Effector memory CD4-positive, alpha-beta T cell (primary cell): ENCODE data around the gene PEX11B.

Experiments used
- DNase-seq, 3 donors: peaks; one replicate each; pipeline ENCODE4 v3.0.0-alpha.2; 2020
- H3K27ac ChIP-seq: 2 replicates; pipeline ENCODE4 v1.7.0; 2013; ENCODE audit warnings: mild to moderate bottlenecking, low read length, moderate library complexity; ENCODE audit not compliant: insufficient read depth, poor library complexity, severe bottlenecking
- H3K27me3 ChIP-seq: replicated peaks from 2 replicates; pipeline ENCODE4 v1.7.0; 2013; ENCODE audit warnings: mild to moderate bottlenecking, low read length; ENCODE audit not compliant: insufficient read depth, control insufficient read depth, poor library complexity, severe bottlenecking
- H3K36me3 ChIP-seq: 2 replicates; pipeline ENCODE4 v1.7.0; 2013; ENCODE audit warnings: mild to moderate bottlenecking, low read length, moderate library complexity; ENCODE audit not compliant: control insufficient read depth, insufficient read depth
- H3K4me1 ChIP-seq: 2 replicates; pipeline ENCODE4 v1.7.0; 2013; ENCODE audit warnings: low read length, mild to moderate bottlenecking; ENCODE audit not compliant: control insufficient read depth, insufficient read depth, poor library complexity, severe bottlenecking
- H3K4me3 ChIP-seq: 2 replicates; pipeline ENCODE4 v1.7.0; 2013; ENCODE audit warnings: low read length, low read depth, mild to moderate bottlenecking; ENCODE audit not compliant: insufficient read depth, poor library complexity, severe bottlenecking
- H3K9me3 ChIP-seq: 2 replicates; pipeline ENCODE4 v1.7.0; 2013; ENCODE audit warnings: mild to moderate bottlenecking, low read length, moderate library complexity; ENCODE audit not compliant: control insufficient read depth

PEX11B gene

GRCh38 chr1:145952903-145953302 lies 34.4 kb upstream of the PEX11B start:
- H3K27ac ChIP-seq = no peak overlapping the region
- no peak for DNase-seq
- H3K4me3 ChIP-seq = no peak overlapping the region
- no peaks in the 10 kb centered on the region for H3K27me3 ChIP-seq
- H3K4me1 ChIP-seq = peaks cover 19% of the 10 kb centered on the region
- H3K36me3 ChIP-seq = peaks cover 2% of the 10 kb centered on the region
- H3K9me3 ChIP-seq = no peaks in the 10 kb centered on the region

GRCh38 chr1:145951526-145951925 lies 33.0 kb upstream of the PEX11B start:
- Histone ChIP-seq H3K9me3 (no peaks in the 10 kb centered on the region), H3K27ac (no peak overlapping the region), H3K36me3 (peaks cover 16% of the 10 kb centered on the region)

GRCh38 chr1:145949219-145949618 lies 30.7 kb upstream of the PEX11B start:
- no peak overlapping the region for H3K4me3 ChIP-seq
- no peak overlapping the region for H3K27ac ChIP-seq
- peaks cover 4% of the 10 kb centered on the region for H3K4me1 ChIP-seq
- H3K9me3 ChIP-seq = no peaks in the 10 kb centered on the region
- DNase-seq = no peak
- peaks cover 20% of the 10 kb centered on the region for H3K36me3 ChIP-seq
- no peaks in the 10 kb centered on the region for H3K27me3 ChIP-seq

More at GRCh38 chr1:145951526-145951925, 33.0 kb upstream of the PEX11B start:
- no peaks in the 10 kb centered on the region for H3K27me3 ChIP-seq
- no peak for DNase-seq
- H3K4me3 ChIP-seq = no peak overlapping the region
- peaks cover 15% of the 10 kb centered on the region for H3K4me1 ChIP-seq

- no peaks in the 10 kb centered on the region for H3K27me3 ChIP-seq
- no peak overlapping the region for H3K27ac ChIP-seq
- H3K4me1 ChIP-seq = no peaks in the 10 kb centered on the region
- DNase-seq = no peak
- H3K9me3 ChIP-seq = no peaks in the 10 kb centered on the region
- H3K36me3 ChIP-seq = peaks cover 28% of the 10 kb centered on the region
- no peak overlapping the region for H3K4me3 ChIP-seq
Observed at GRCh38 chr1:145947551-145947950, 29.0 kb upstream of the PEX11B start.

- H3K27ac ChIP-seq = no peak overlapping the region
- H3K36me3 ChIP-seq = peaks cover 37% of the 10 kb centered on the region
Observed at GRCh38 chr1:145946477-145946986, 28.0 kb upstream of the PEX11B start.

GRCh38 chr1:145944532-145944931 lies 26.0 kb upstream of the PEX11B start:
- Histone ChIP-seq H3K4me3 (no peak overlapping the region), H3K27me3 (no peaks in the 10 kb centered on the region), H3K9me3 (no peaks in the 10 kb centered on the region), H3K36me3 (peaks cover 39% of the 10 kb centered on the region), H3K27ac (no peak overlapping the region), H3K4me1 (no peaks in the 10 kb centered on the region)
- no peak for DNase-seq

More at GRCh38 chr1:145946477-145946986, 28.0 kb upstream of the PEX11B start:
- Histone ChIP-seq H3K27me3 (no peaks in the 10 kb centered on the region), H3K4me3 (no peak overlapping the region), H3K4me1 (no peaks in the 10 kb centered on the region), H3K9me3 (no peaks in the 10 kb centered on the region)
- DNase-seq = no peak

GRCh38 chr1:145942871-145943270 lies 24.4 kb upstream of the PEX11B start:
- no peak for DNase-seq
- H3K9me3 ChIP-seq = no peaks in the 10 kb centered on the region
- H3K36me3 ChIP-seq = peaks cover 36% of the 10 kb centered on the region
- no peaks in the 10 kb centered on the region for H3K4me1 ChIP-seq
- H3K27ac ChIP-seq = no peak overlapping the region
- H3K4me3 ChIP-seq = no peak overlapping the region
- H3K27me3 ChIP-seq = no peaks in the 10 kb centered on the region

- no peaks in the 10 kb centered on the region for H3K4me1 ChIP-seq
- H3K27ac ChIP-seq = no peak overlapping the region
- peaks cover 33% of the 10 kb centered on the region for H3K36me3 ChIP-seq
- no peaks in the 10 kb centered on the region for H3K27me3 ChIP-seq
- no peaks in the 10 kb centered on the region for H3K9me3 ChIP-seq
- no peak for DNase-seq
- H3K4me3 ChIP-seq = no peak overlapping the region
Observed at GRCh38 chr1:145942405-145942804, 23.9 kb upstream of the PEX11B start.

GRCh38 chr1:145937436-145937835 lies 18.9 kb upstream of the PEX11B start:
- H3K27ac ChIP-seq = no peak overlapping the region
- no peak overlapping the region for H3K4me3 ChIP-seq
- H3K27me3 ChIP-seq = no peaks in the 10 kb centered on the region
- H3K9me3 ChIP-seq = no peaks in the 10 kb centered on the region
- H3K36me3 ChIP-seq = peaks cover 36% of the 10 kb centered on the region
- H3K4me1 ChIP-seq = peaks cover 6% of the 10 kb centered on the region
- no peak for DNase-seq

- Histone ChIP-seq H3K4me1 (peaks cover 15% of the 10 kb centered on the region), H3K27me3 (no peaks in the 10 kb centered on the region), H3K27ac (no peak overlapping the region), H3K4me3 (no peak overlapping the region), H3K36me3 (peaks cover 26% of the 10 kb centered on the region), H3K9me3 (no peaks in the 10 kb centered on the region)
- DNase-seq = no peak
Observed at GRCh38 chr1:145936247-145936646, 17.7 kb upstream of the PEX11B start.
